ENCODE results near the gene RNF38. TPM values are rescaled to one million over a fixed set of nuclear protein-coding genes. Genes with fewer than 3 reads are reported as not detected.
A peak's percentile ranks its signal among the peaks of the same experiment; 100 is the strongest.
"Not testable (repeated sequence)": the region's sequence is repeated elsewhere in the genome, so short reads cannot be mapped to it uniquely, and the experiment has no call there.

Gene RNF38
- total RNA-seq, 1 donor from 2014 or later = 39.6 TPM

GRCh38 chr9:36298566-36298965 lies 101.5 kb downstream of the RNF38 start:
- Histone ChIP-seq H3K4me3 (ENCODE audit: insufficient read depth, low read depth, low read length) (no peak overlapping the region), H3K79me2 (ENCODE audit: insufficient read depth, low read length) (no peaks in the 10 kb centered on the region), H3K9me3 (ENCODE audit: insufficient read depth, low read depth, low read length) (no peaks in the 10 kb centered on the region), H3K27me3 (ENCODE audit: insufficient read depth, low read length) (no peaks in the 10 kb centered on the region), H3K4me1 (ENCODE audit: insufficient read depth, low read length) (no peaks in the 10 kb centered on the region), H4K20me1 (ENCODE audit: insufficient read depth, low read length) (no peaks in the 10 kb centered on the region), H3K27ac (ENCODE audit: low read depth, low read length) (no peak overlapping the region), H2AFZ (ENCODE audit: low read depth, low read length) (no peak overlapping the region), H3K9ac (ENCODE audit: low read length) (no peak overlapping the region), H3K36me3 (ENCODE audit: insufficient read depth, low read length) (no peaks in the 10 kb centered on the region), H3K4me2 (ENCODE audit: low read length) (peak overlapping the region; percentile 13)
- TF ChIP-seq, protein P1, sequence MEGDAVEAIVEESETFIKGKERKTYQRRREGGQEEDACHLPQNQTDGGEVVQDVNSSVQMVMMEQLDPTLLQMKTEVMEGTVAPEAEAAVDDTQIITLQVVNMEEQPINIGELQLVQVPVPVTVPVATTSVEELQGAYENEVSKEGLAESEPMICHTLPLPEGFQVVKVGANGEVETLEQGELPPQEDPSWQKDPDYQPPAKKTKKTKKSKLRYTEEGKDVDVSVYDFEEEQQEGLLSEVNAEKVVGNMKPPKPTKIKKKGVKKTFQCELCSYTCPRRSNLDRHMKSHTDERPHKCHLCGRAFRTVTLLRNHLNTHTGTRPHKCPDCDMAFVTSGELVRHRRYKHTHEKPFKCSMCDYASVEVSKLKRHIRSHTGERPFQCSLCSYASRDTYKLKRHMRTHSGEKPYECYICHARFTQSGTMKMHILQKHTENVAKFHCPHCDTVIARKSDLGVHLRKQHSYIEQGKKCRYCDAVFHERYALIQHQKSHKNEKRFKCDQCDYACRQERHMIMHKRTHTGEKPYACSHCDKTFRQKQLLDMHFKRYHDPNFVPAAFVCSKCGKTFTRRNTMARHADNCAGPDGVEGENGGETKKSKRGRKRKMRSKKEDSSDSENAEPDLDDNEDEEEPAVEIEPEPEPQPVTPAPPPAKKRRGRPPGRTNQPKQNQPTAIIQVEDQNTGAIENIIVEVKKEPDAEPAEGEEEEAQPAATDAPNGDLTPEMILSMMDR (IDR thresholded peaks at IDR 0.05; ENCODE audit: insufficient read depth, low read depth, low read length) = no peak
- no peak for TF ChIP-seq EZH2 (IDR thresholded peaks at IDR 0.05; ENCODE audit: insufficient read depth, low read length)
- peaks cover 11% of the 10 kb centered on the region for H3K4me1 Mint-ChIP-seq (ENCODE audit: low read depth, unreplicated experiment)
- H3K9me3 Mint-ChIP-seq (ENCODE audit: unreplicated experiment) = no peaks in the 10 kb centered on the region
- no peaks in the 10 kb centered on the region for H3K36me3 Mint-ChIP-seq (ENCODE audit: low read depth, unreplicated experiment)
- H3K27me3 Mint-ChIP-seq (ENCODE audit: low read depth, unreplicated experiment) = peaks cover 3% of the 10 kb centered on the region
- peak overlapping the region; percentile 31 for H3K27ac Mint-ChIP-seq (ENCODE audit: unreplicated experiment)
- DNase-seq (ENCODE audit: low read depth) = peak; percentile 86
- peak overlapping the region; percentile 66 for H3K4me3 Mint-ChIP-seq (ENCODE audit: unreplicated experiment)
- peak; percentile 58 for FAIRE-seq

- TF ChIP-seq, protein P1 (IDR thresholded peaks at IDR 0.05; ENCODE audit: insufficient read depth, low read depth, low read length) = no peak
- TF ChIP-seq EZH2 (IDR thresholded peaks at IDR 0.05; ENCODE audit: insufficient read depth, low read length) = no peak
- H3K4me1 Mint-ChIP-seq (ENCODE audit: low read depth, unreplicated experiment) = peaks cover 14% of the 10 kb centered on the region
- no peak overlapping the region for H3K27ac Mint-ChIP-seq (ENCODE audit: unreplicated experiment)
- no peaks in the 10 kb centered on the region for H3K9me3 ChIP-seq (ENCODE audit: insufficient read depth, low read depth, low read length)
- no peak overlapping the region for H3K4me3 Mint-ChIP-seq (ENCODE audit: unreplicated experiment)
- H3K9me3 Mint-ChIP-seq (ENCODE audit: unreplicated experiment) = no peaks in the 10 kb centered on the region
- no peak overlapping the region for H3K9ac ChIP-seq (ENCODE audit: low read length)
- H3K4me1 ChIP-seq (ENCODE audit: insufficient read depth, low read length) = no peaks in the 10 kb centered on the region
- H4K20me1 ChIP-seq (ENCODE audit: insufficient read depth, low read length) = no peaks in the 10 kb centered on the region
- no peak overlapping the region for H3K27ac ChIP-seq (ENCODE audit: low read depth, low read length)
- H3K79me2 ChIP-seq (ENCODE audit: insufficient read depth, low read length) = no peaks in the 10 kb centered on the region
- H3K4me2 ChIP-seq (ENCODE audit: low read length) = no peak overlapping the region
- FAIRE-seq = no peak
- no peaks in the 10 kb centered on the region for H3K27me3 ChIP-seq (ENCODE audit: insufficient read depth, low read length)
- H3K4me3 ChIP-seq (ENCODE audit: insufficient read depth, low read depth, low read length) = no peak overlapping the region
- H3K27me3 Mint-ChIP-seq (ENCODE audit: low read depth, unreplicated experiment) = peaks cover 3% of the 10 kb centered on the region
- no peaks in the 10 kb centered on the region for H3K36me3 ChIP-seq (ENCODE audit: insufficient read depth, low read length)
- no peaks in the 10 kb centered on the region for H3K36me3 Mint-ChIP-seq (ENCODE audit: low read depth, unreplicated experiment)
- DNase-seq (ENCODE audit: low read depth) = no peak
- H2AFZ ChIP-seq (ENCODE audit: low read depth, low read length) = no peak overlapping the region
Observed at GRCh38 chr9:36297798-36298197, 102.3 kb downstream of the RNF38 start.

DNA sequence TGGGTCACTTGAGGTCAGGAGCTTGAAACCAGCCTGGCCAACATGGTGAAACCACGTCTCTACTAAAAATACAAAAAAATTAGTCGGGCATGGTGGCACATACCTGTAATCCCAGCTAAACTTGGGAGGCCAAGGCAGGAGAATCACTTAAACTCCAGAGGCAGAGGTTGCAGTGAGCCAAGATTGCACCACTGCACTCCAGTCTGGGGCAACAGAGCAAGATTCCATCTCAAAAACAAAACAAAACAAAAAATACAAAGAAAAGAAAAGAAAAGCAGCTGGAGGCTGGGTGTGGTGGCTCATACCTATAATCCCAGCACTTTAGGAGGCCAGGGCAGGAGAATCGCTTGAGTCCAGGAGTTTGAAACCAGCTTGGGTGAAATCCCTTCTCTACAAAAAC lies 105.1 kb downstream of the RNF38 start:
- not testable (repeated sequence) for H3K27ac Mint-ChIP-seq (ENCODE audit: unreplicated experiment); H3K4me3 Mint-ChIP-seq (ENCODE audit: unreplicated experiment); H2AFZ ChIP-seq (ENCODE audit: low read depth, low read length); H3K4me3 ChIP-seq (ENCODE audit: insufficient read depth, low read depth, low read length); H3K36me3 Mint-ChIP-seq (ENCODE audit: low read depth, unreplicated experiment); H4K20me1 ChIP-seq (ENCODE audit: insufficient read depth, low read length); H3K4me2 ChIP-seq (ENCODE audit: low read length); DNase-seq (ENCODE audit: low read depth); H3K79me2 ChIP-seq (ENCODE audit: insufficient read depth, low read length); H3K9me3 ChIP-seq (ENCODE audit: insufficient read depth, low read depth, low read length); H3K27ac ChIP-seq (ENCODE audit: low read depth, low read length); H3K9ac ChIP-seq (ENCODE audit: low read length); FAIRE-seq; H3K4me1 ChIP-seq (ENCODE audit: insufficient read depth, low read length); H3K27me3 Mint-ChIP-seq (ENCODE audit: low read depth, unreplicated experiment); H3K36me3 ChIP-seq (ENCODE audit: insufficient read depth, low read length); H3K9me3 Mint-ChIP-seq (ENCODE audit: unreplicated experiment); H3K27me3 ChIP-seq (ENCODE audit: insufficient read depth, low read length)
- H3K4me1 Mint-ChIP-seq (ENCODE audit: low read depth, unreplicated experiment) = peaks cover 14% of the 10 kb centered on the region
